A172 (cell line): ENCODE data around the gene SPACA4. TPM values are rescaled to one million over a fixed set of nuclear protein-coding genes. Genes with fewer than 3 reads are reported as not detected.
"Not testable (repeated sequence)": the region's sequence is repeated elsewhere in the genome, so short reads cannot be mapped to it uniquely, and the experiment has no call there.

Experiments used
- DNase-seq: peaks from one replicate; pipeline ENCODE4 v3.0.0-alpha.2; 2015; ENCODE audit warnings: low spot score
- total RNA-seq: library from RNA; depleted of rRNA; stranded (reverse); fragments of >200 nt; shearing (Covaris generic); gene quantifications from 2 replicates; pipeline ENCODE4 v1.2.3, GENCODE V29; 2014; rRNA removed

SPACA4 gene, protein sequence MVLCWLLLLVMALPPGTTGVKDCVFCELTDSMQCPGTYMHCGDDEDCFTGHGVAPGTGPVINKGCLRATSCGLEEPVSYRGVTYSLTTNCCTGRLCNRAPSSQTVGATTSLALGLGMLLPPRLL
- total RNA-seq: not detected in 2 replicates

DNA sequence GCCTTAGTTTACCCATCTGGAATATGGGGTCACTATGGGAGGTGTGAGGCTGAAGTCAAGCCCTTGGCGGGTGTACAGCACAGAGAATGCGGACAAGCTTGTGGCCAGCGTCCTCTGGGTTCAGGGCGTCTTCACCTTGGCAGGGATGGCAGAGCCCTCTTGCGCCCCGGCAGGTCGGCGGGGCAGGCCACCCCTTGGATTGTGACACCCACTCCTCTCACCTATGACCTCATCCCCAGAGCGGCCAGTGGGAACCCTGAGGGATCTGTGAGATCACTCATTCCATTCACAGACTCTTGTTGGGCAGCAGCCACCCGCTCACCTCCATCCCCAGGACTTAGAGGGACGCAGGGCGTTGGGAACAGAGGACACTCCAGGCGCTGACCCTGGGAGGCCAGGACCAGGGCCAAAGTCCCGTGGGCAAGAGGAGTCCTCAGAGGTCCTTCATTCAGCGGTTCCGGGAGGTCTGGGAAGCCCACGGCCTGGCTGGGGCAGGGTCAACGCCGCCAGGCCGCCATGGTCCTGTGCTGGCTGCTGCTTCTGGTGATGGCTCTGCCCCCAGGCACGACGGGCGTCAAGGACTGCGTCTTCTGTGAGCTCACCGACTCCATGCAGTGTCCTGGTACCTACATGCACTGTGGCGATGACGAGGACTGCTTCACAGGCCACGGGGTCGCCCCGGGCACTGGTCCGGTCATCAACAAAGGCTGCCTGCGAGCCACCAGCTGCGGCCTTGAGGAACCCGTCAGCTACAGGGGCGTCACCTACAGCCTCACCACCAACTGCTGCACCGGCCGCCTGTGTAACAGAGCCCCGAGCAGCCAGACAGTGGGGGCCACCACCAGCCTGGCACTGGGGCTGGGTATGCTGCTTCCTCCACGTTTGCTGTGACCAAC, at the start of gene SPACA4:
Gene SPACA4, plus strand, starts transcription at position 280 of the 896 bp plus-strand sequence. Its CDS starts 237 bp downstream, at position 517.
- no peak for DNase-seq

DNA sequence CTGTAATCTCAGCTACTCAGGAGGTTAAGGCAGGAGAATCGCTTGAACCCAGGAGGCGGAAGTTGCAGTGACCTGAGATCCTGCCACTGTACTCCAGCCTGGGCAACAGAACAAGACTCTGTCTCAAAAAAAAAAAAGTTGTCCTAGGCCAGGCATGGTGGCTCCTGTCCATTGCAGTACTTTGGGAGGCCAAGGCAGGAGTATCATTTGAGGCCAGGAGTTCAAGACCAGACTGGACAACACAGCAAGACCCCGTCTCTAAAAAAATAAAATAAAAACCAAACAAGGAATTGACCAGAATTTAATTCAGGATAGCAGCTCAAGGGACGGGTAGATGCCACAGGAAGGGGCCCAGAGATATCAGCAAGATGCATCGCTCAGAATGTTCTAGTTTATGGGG, 49.7 kb upstream of the SPACA4 start:
- no peak for DNase-seq

DNA sequence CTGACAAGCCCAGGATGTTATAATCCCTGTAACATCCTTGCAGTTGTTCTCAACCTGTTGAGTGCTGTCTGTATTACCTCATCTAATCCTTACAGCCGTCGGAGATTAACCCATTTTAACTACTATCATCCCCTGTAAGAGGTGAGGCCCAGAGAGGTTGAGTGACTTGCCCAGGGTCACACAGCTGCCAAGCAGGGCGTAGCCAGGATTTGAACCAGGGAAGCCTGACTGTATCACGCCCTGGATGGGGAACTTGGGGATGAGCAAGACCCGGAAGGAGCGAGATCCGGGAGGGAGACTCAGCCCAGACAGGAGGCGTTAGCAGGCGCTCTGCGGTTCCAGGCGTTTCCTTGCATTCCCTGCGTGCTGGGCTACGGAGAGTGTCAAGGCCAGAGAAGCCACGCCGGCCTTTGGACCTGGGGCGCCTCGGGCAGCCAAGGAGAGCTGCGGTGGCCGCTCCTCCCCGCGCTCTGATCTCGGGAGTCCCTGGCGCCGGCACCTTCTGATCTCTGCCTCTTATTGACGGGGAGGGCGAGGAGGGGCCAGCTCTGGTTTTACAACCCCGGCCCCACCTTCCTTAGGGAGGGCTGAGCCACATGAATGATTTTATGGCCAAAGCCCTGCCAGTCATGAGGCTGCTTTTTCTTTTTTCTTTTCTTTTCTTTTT, 48.4 kb upstream of the SPACA4 start:
- DNase-seq: no peak

DNA sequence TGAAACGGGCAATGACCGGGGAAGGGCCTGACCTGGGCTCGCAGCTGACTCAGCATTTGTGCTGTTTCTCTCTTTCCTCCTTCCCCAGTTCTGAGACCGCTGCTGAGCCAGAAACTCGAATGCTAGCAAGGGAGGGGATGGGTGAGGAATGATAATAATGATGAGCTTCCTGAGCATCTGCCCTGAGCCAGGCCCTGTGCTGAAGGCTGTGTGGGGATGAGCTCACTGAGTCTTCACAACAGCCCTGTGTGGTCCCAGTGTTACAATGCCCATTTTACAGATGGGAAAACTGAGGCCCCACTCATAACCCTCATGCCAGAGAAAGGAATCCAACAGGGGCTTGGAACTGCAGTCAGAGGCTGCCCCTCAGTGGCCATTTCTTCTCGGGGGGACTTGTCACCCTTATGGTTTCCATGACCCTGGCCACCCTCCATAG, 46.4 kb upstream of the SPACA4 start:
- DNase-seq: no peak

DNA sequence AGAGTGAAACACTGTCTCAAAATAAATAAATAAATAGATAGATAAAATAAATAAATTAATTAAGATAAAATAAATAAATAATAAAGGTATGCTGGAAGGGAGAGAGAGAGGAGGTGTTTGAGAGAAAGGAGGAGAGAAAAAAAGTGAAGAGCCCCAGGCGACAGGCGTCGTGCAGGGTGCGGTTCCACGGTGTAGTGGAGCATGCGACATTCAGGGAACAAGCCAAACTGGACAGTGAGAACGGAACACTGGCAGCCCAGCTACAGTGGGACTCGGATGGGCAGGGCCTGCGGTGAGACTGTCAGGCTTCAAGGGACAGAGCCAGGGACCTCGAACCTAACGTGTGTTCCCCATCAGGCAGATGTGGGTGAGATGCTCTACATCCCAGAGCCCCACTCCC, 45.1 kb upstream of the SPACA4 start:
- DNase-seq: no peak

DNA sequence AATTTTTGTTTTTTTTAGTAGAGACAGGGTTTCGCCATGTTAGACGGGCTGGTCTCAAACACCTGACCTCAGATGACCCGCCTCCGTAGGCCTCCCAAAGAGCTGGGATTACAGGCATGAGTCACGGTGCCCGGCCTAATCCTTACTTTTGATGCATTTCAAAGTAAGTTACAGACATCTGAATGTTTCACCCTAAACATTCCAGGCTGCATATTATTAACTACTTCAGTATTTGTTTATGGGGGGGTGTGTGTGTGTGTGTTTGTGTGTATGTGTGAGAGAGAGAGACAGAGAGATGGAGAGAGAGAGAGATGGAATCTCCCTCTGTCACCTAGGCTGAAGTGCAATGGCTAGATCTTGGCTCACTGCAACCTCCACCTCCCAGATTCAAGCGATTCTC, 41.5 kb upstream of the SPACA4 start:
- peak; percentile 41 for DNase-seq

DNA sequence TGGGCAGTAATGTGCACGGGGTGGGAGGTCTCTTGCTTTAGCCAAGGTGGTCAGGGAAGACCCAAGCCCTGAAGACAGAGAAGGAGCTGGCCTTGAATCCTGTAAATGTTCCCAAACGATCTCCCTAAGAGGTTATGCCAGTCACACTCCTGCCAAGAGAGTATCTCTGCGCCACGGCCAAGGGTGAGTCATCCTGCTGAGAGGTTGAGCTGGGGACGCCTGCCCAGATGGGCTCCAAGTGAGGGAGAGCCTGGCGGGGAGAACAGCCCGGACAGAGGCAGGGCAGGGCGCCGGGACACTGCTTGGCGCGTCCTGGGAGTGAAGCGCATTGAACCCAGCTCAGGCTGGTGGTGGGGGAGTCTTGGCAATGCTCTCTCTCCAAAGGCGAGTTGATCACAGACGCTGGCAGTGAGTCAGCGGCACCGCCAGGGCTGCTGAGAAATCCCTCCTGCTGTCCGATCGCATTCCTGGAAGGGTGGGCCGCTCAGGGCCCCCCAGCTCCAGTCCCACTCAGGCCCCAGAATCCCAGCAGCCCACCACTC, 38.1 kb upstream of the SPACA4 start:
- DNase-seq: peak; percentile 93

DNA sequence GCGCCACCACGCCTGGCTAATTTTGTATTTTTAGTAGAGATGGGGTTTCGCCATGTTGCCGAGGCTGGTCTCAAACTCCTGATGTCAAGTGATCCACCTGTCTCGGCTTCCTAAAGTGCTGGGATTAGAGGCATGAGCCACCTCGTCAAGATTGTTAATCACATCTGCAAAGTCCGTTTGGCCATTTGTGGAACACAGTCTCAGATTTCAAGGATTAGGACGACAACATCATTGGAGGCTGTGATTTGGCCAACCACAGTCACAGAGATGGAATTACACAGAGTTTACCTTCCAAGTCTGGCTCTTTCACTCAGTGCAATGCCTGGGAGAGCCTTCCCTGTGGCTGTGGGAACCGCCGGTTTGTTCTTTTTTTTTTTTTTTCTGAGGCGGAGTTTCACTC, 36.7 kb upstream of the SPACA4 start:
- no peak for DNase-seq

DNA sequence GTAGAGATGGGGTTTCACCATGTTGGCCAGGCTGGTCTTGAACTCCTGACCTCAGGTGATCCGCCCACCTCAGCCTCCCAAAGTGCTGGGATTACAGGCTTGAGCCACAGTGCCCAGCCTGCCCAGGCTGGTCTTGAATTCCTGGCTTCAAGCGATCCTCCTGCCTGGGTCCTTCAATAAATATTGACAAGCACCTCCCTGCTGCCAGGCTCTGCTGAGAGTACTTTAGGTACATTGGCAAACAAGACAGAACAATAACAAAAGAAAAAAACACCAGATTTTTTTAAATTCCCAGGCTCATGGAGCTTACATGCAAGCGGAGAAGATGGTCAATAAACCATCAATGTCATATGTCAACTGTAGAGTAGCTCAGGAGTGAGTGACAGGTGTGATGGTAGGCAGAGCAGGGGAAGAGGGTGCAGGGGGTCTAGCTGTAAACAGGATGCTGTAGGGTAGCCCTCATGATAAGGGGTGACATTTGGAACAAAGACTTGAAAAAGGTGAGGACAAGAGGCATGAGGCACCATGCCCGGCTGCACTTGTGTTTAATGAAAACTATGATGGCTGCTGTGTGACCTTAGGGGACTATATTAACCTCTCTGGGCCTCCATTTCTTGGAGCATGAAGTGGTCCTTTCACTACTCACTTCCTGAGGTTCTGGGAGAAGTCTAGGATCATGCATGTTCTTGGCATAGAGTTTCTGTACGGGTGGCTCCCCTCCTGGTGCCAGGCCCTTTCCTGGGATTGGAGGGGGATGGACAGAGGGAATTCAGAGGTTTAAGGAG, 35.0 kb upstream of the SPACA4 start:
- no peak for DNase-seq

DNA sequence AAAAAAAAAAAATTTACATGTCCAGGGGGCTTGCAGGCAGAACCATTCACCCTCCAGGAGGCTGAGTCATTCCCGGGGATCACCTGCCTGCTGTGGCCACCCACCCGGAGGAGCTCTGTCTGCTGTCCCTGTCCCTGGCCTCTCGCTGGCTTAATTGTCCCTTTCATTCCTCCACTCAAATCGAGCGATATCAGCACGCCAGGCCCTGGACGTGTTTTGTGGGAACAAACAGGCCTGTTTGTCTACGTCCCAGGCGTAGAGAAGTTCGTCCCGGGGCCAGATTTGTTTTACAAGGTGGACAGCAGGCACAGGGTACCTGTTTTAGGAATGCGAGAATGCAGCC, 33.4 kb upstream of the SPACA4 start:
- no peak for DNase-seq

DNA sequence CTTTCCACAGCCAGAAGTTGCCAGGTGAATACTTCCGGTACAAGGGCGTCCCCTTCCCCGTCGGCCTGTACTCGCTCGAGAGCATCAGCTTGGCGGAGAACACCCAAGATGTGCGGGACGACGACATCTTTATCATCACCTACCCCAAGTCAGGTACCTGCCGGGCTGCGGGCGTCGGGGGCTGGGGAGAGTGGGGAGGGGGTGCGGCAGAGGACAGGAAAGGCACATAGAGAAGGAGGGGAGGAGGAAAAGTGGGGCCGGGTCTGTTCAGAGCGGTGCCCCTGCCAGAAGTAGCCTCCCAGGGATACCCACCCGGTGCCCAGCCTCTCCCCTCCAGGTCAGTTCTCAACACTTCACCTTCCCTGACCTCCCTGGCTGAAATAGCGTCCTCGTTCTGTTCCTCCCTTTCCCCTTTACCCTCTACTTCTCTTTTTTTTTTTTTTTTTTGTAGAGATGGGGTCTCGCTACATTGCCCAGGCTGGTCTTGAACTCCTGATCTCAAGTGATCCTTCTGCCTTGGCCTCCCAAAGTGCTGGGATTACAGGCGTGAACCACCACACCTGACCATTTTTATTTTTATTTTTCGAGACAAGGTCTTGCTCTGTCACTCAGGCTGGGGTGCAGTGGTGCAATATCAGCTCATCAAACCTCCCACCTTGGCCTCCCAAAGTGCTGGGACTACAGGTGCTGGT, 30.5 kb upstream of the SPACA4 start:
- DNase-seq: no peak

DNA sequence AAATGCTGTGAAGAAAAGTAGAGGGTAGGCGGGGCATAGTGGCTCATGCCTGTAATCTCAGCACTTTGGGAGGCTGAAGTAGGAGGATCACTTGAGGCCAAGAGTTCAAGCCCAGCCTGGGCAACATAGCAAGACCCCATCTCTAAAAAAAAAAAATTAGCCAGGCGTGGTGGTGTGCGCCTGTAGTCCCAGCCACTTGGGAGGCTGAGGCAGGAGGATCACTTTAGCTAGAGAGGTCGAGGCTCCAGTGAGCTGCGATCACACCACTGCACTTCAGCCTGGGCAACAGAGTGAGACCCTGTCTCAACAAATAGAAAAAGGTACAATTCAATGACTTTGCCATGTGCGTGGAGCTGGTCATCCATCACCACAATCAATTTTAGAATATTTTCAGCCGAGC, 28.6 kb upstream of the SPACA4 start:
- not testable (repeated sequence) for DNase-seq

DNA sequence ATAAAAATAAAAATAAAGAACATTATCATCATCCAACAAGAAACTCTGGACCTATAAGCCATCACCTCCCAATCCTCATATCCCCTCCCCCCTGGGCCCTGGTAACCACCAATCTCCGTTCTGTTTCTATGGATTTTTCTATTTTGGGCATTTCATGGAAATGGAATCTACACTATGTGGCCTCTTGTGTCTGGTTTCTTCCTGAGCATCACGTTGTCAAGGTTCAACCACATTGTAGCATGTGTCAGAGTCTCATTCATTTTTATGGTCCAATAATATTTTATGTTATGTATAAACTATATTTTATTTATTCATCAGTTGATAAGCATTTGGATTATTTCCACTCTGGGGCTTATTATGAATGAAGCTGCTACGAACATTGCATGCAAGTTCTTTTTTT, 27.7 kb upstream of the SPACA4 start:
- no peak for DNase-seq

DNA sequence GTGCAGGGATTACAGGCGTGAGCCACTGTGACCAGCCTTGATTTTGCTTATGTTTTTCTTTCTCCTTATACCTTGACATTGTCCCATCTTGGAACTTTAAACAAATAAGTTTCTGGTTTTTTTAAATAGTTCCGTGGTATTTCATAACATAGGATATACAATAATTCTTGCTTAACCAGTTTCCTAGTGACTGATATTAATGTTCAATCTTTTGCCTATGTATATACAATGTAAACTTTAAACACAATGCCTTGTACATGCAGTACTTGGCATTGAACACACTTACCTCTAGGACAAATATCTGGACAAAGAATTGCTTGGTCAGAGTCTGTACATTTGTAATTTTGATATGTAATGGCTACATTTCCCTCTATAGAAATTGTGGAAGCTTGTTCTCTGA, 24.4 kb upstream of the SPACA4 start:
- DNase-seq: no peak

DNA sequence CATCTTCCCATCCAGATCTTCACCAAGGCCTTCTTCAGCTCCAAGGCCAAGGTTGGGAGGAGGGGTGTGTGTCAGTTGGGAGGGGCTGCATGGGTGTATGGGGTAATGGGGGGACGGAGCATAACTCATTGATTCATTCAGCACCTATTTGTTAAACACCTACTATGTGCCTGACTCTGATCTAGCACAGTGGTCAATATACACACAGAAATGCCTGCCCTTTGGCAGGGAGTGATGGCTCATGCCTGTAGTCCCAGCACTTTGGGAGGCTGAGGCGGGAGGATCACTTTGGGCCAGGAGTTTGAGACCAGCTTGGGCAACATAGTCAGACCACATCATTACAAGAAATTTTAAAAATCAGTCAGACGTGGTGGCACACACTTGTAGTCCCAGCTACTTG, 19.2 kb upstream of the SPACA4 start:
- no peak for DNase-seq

DNA sequence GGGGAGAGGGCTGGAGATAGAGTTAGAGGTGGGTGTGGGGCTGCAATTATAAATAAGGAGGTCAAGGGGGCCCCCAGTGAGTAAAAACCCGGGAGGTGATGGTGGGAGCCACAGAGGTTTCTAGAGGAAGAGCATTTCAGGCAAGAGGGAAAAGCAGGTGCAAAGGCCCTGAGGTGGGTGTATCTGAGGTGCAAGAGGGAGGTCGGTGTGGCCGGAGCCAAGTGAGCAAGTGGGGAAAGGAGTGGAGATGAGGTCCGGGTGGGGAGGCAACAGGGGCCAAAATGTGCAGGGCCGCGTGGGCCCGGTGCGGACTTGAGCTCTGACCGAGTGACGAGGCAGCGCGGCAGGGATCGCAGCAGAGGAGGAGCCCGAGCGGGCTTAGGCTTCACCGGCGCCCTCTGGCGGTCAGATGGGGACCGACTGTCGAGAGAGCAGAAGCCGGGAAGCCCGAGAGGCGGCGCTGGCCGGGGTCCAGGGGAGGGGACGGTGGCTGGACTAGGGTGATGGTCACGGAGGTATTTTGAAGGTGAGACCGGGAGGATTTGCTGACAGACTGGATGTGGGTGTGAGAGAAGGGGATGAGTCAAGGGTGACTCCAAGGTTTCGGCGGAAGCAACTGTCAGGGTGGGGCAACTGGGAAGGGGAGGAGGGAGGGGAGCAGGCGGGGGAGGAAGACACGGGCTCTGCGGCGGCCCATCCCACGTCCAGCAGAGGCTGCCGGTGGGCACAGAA, 17.7 kb upstream of the SPACA4 start:
- peak; percentile 74 for DNase-seq

DNA sequence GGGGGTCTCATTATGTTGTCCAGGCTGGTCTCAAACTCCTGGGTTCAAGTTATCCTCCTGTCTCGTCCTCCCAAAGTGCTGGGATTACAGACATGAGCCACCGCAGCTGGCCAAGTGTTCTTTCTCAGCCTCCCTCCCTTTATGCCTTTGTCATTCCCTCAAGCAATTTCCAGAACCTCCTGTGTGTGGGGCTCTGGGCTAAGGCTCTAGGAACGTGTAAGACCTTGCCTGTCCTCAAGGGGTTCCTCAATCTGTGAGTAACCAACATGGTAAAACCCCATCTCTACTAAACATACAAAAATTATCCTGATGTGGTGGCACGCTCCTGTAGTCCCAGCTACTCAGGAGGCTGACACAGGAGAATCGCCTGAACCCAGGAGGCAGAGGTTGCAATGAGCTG, 15.5 kb upstream of the SPACA4 start:
- DNase-seq: no peak

DNA sequence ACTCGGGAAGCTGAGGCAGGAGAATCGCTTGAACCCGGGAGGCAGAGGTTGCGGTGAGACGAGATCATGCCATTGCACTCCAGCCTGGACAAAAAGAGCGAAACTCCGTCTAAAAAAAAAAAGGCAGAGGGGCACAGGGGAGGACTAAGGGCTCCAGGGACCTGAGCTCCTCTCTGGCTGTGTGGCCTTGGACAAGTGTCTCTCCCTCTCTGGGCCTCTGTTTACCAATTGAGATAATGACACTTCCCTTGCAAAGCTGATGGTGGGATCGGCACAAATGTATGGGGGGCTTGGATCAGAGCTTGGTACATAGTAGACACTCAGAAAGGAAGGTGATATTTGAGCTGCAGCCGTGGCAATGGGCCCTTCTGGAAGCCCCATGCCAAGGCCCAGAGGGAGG, 11.4 kb upstream of the SPACA4 start:
- DNase-seq: no peak

DNA sequence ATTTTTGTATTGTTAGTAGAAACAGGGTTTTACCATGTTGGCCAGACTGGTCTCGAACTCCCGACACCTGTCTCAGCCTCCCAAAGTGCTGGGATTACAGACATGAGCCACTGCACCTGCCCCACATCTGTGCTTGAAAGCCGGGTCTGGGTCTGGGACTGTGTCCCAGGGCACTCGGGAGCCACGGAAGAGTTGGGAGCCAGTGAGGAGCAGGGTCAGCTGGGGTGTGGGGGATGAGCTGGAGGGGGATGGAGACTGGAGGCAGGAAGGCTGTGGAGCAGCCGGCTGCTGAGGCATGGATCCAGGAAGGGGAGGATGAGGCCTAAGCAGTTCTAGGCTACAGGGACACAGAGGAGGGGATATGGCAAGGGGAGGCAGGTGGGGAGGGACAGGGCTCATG, 10.7 kb upstream of the SPACA4 start:
- DNase-seq: no peak

DNA sequence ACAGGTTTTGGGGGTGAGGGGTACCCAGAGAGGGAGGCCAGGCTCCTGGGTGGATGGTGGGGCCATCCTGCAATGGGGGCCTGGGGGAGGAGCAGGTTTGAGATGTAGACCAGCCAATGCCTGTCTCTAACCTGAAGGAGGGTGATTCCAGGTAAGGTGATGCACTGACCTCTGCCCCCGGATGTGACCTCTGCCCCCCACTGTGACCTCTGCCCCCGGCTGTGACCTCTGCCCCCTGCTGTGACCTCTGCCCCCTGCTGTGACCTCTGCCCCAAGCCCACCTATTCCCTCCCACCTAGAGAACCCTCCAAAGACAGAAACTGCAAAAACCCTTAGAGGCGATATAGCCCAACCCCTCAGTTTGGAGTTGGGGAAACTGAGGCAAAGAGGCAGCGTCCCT, 10.3 kb upstream of the SPACA4 start:
- DNase-seq: no peak
